HepG2 (cell line): ENCODE results near the gene ALG8. TPM values are rescaled to one million over a fixed set of nuclear protein-coding genes. Genes with fewer than 3 reads are reported as not detected.

ENCODE experiments used
- ATAC-seq: fragments of 200-7000 bp; cut with Tn5 transposase; 3 replicates; pipeline ENCODE4 v1.9.1; 2020; ENCODE audit warnings: mild to moderate bottlenecking, moderate library complexity
- BruUV-seq: library from RNA; stranded (reverse); fragments of 400-500 nt; replicated peaks from 2 replicates; lab custom pipeline; 2021; lab: Mats Ljungman, UMichigan
- CTCF ChIA-PET: fragments of 300-600 bp; formaldehyde crosslinking; extraction: SDS; loops from one replicate; lab custom pipeline; 2021; ENCODE audit warnings: low total read pairs, inconsistent platforms, low intra/inter-chr PET ratio; lab: Yijun Ruan, JAX
- POLR2A ChIA-PET: fragments of 350-600 bp; sonication (Branson Sonifier 250); formaldehyde crosslinking; loops from one replicate; lab custom pipeline; 2020; ENCODE audit warnings: antibody characterized with exemption, inconsistent platforms; lab: Yijun Ruan, JAX
- DNase-seq: peaks from one replicate; pipeline ENCODE4 v3.0.0-alpha.2; 2015; ENCODE audit warnings: low spot score
- FAIRE-seq: peaks from 3 replicates; lab custom pipeline; 2011; peaks lifted over from hg19 to GRCh38; lab: Jason Lieb, UNC
- H2AFZ ChIP-seq: one replicate; pipeline ENCODE4 v1.6.1; 2011; ENCODE audit warnings: low read length, inconsistent platforms
- H3K27ac ChIP-seq: fragments of 300-600 bp; 3 replicates; pipeline ENCODE4 v1.8.0; 2011; ENCODE audit warnings: mixed run types, mild to moderate bottlenecking, mixed read lengths, low read length, inconsistent platforms; ENCODE audit not compliant: insufficient read depth; ENCODE audit errors: extremely low read length
- H3K27me3 ChIP-seq, 2 experiments: fragments of 200-600 bp in 1 of 2; 2 replicates in 1 of 2; 3 replicates in 1 of 2; pipeline versions ENCODE4 v1.6.0 to v1.8.0; 2011; ENCODE audit warnings: low read length in 2 of 2, mild to moderate bottlenecking in 2 of 2, moderate library complexity in 2 of 2, inconsistent platforms in 1 of 2; ENCODE audit not compliant: insufficient read depth in 2 of 2, control insufficient read depth in 1 of 2
- H3K36me3 ChIP-seq, 2 experiments: fragments of 200-600 bp in 1 of 2; replicated peaks in 1 of 2; 2 replicates in 1 of 2; 3 replicates in 1 of 2; pipeline versions ENCODE4 v1.5.1 to v1.8.0; 2011; ENCODE audit warnings: low read length in 2 of 2, inconsistent platforms in 1 of 2; ENCODE audit not compliant: insufficient read depth in 2 of 2, control insufficient read depth in 1 of 2
- H3K4me1 ChIP-seq: 2 replicates; pipeline ENCODE4 v1.5.1; 2012; ENCODE audit warnings: low read length, inconsistent platforms; ENCODE audit not compliant: insufficient read depth
- H3K4me2 ChIP-seq: 2 replicates; pipeline ENCODE4 v1.6.0; 2011; ENCODE audit warnings: low read depth, low read length, inconsistent platforms
- H3K4me3 ChIP-seq, 3 experiments: fragments of 200-600 bp in 1 of 3; sonication (generic), shearing (Covaris generic) in 1 of 3; replicated peaks in 1 of 3; 2 replicates each; pipeline ENCODE4 v1.5.1; 2011 to 2016; ENCODE audit warnings: low read length in 3 of 3, inconsistent platforms in 2 of 3, low read depth in 2 of 3, mild to moderate bottlenecking in 2 of 3, control low read depth in 1 of 3, mixed read lengths in 1 of 3; ENCODE audit not compliant: insufficient read depth in 1 of 3
- H3K79me2 ChIP-seq: one replicate; pipeline ENCODE4 v1.6.1; 2011; ENCODE audit warnings: low read length, inconsistent platforms; ENCODE audit not compliant: insufficient read depth
- H3K9ac ChIP-seq: 2 replicates; pipeline ENCODE4 v1.6.0; 2011; ENCODE audit warnings: mild to moderate bottlenecking, low read depth, low read length, inconsistent platforms; ENCODE audit not compliant: insufficient read depth
- H3K9me3 ChIP-seq: 2 replicates; pipeline ENCODE4 v1.5.1; 2012; ENCODE audit warnings: mild to moderate bottlenecking, low read length
- H4K20me1 ChIP-seq: 2 replicates; pipeline ENCODE4 v1.6.0; 2011; ENCODE audit warnings: inconsistent platforms, mild to moderate bottlenecking, low read length, moderate library complexity; ENCODE audit not compliant: insufficient read depth
- CCAR2 ChIP-seq: fragments of 200-400 bp; formaldehyde crosslinking; optimal IDR thresholded peaks from 2 replicates; pipeline ENCODE3; 2018; ENCODE audit warnings: low read depth, mild to moderate bottlenecking, low read length, moderate library complexity
- EZH2 ChIP-seq: conservative IDR thresholded peaks from 2 replicates; pipeline ENCODE4 v1.6.1; 2012; ENCODE audit warnings: mild to moderate bottlenecking, low read depth, low read length, moderate library complexity
- HCFC1 ChIP-seq: fragments of 150-350 bp; IDR thresholded peaks from 2 replicates; pipeline ENCODE4 v1.6.1; 2014; ENCODE audit warnings: low read depth, low read length
- HMGXB3 ChIP-seq: sonication (generic); formaldehyde crosslinking; IDR thresholded peaks from 2 replicates; pipeline ENCODE4 v1.4.0; 2020; ENCODE audit warnings: missing genetic modification reagents, borderline replicate concordance
- PATZ1 ChIP-seq: sonication (generic); formaldehyde crosslinking; IDR thresholded peaks from 2 replicates; pipeline ENCODE4 v1.4.0; 2020; ENCODE audit warnings: missing genetic modification reagents
- PRDM10 ChIP-seq: sonication (generic); formaldehyde crosslinking; IDR thresholded peaks from 2 replicates; pipeline ENCODE4 v1.4.0; 2020; ENCODE audit warnings: low read depth, missing genetic modification reagents
- TP53 ChIP-seq: sonication (generic); formaldehyde crosslinking; conservative IDR thresholded peaks from 2 replicates; pipeline ENCODE4 v1.4.0; 2020; ENCODE audit warnings: missing genetic modification reagents
- XBP1 ChIP-seq: sonication (generic); formaldehyde crosslinking; IDR thresholded peaks from 2 replicates; pipeline ENCODE4 v1.5.0; 2020; ENCODE audit warnings: missing genetic modification reagents
- ZNF12 ChIP-seq: sonication (generic); formaldehyde crosslinking; IDR thresholded peaks from 2 replicates; pipeline ENCODE4 v1.5.0; 2020; ENCODE audit warnings: missing genetic modification reagents
- ZNF124 ChIP-seq: sonication (generic); formaldehyde crosslinking; IDR thresholded peaks from 2 replicates; pipeline ENCODE4 v1.4.0; 2020; ENCODE audit warnings: missing genetic modification reagents
- ZNF333 ChIP-seq: sonication (generic); formaldehyde crosslinking; IDR thresholded peaks from 2 replicates; pipeline ENCODE4 v1.4.0; 2020; ENCODE audit warnings: mild to moderate bottlenecking, missing genetic modification reagents, borderline replicate concordance
- ZNF441 ChIP-seq: sonication (generic); formaldehyde crosslinking; IDR thresholded peaks from 2 replicates; pipeline ENCODE4 v1.7.0; 2021; ENCODE audit warnings: missing genetic modification reagents, borderline replicate concordance
- ZNF556 ChIP-seq: sonication (generic); formaldehyde crosslinking; IDR thresholded peaks from 2 replicates; pipeline ENCODE4 v1.4.0; 2020; ENCODE audit warnings: mild to moderate bottlenecking, missing genetic modification reagents, borderline replicate concordance
- ZNF660 ChIP-seq: sonication (generic); formaldehyde crosslinking; IDR thresholded peaks from 2 replicates; pipeline ENCODE4 v1.5.1; 2020; ENCODE audit warnings: mild to moderate bottlenecking, low read depth, missing genetic modification reagents, borderline replicate concordance
- WGBS: methylation state at CpG from one replicate; pipeline ENCODE4 v1.1.6; 2017; ENCODE audit warnings: low lambda C conversion rate; 5-methylcytosine and 5-hydroxymethylcytosine counted together
- in situ Hi-C: cut with HindIII; loops from 2 replicates; pipeline ENCODE4 v1.10.0; 2017; ENCODE audit warnings: low pct_unique_long_range_greater_than_20kb; ENCODE audit not compliant: extremely low pct_ligation_motif_present
- intact Hi-C: fragments of 100-400 bp; cut with micrococcal nuclease; formaldehyde crosslinking; loops from one replicate; pipeline ENCODE4 v1.10.0; 2022; ENCODE audit not compliant: unreplicated experiment
- polyA plus RNA-seq, 8 experiments: library from polyadenylated mRNA; depleted of rRNA in 3 of 8; stranded (reverse) in 7 of 8; unstranded in 1 of 8; fragments of >200 nt; fragmentation: Illumina TruSeq in 4 of 8; extraction: Trizol in 4 of 8; gene quantifications; 2 replicates each; pipeline versions ENCODE4 v1.2.1 to v1.2.3, GENCODE V29; 2011 to 2016; ENCODE audit warnings: low read depth in 4 of 8, missing spikeins in 1 of 8, mixed read lengths in 1 of 8; ENCODE audit not compliant: insufficient read depth in 1 of 8
- total RNA-seq, 5 experiments: library from RNA; depleted of rRNA; stranded (reverse); fragments of >200 nt; fragmentation: Illumina TruSeq; extraction: Trizol; gene quantifications; 2 replicates each; pipeline ENCODE4 v1.2.3, GENCODE V29; 2016; ENCODE audit warnings: low read depth in 1 of 5

Gene ALG8
- total and polyA plus RNA-seq, 2 of the 13 experiments (the other 11 are each of a cell fraction or from before 2014, with no cell fraction given): 75.8 to 88.0 TPM

- ChIA-PET POLR2A (no interaction called here), CTCF (no interaction called here)
- FAIRE-seq (no peak), DNase-seq (no peak), ATAC-seq (no peak)
- Histone ChIP-seq H2AFZ (no peak overlapping the region), H3K27me3 (no peaks in the 10 kb centered on the region), H3K4me2 (no peak overlapping the region), H4K20me1 (no peaks in the 10 kb centered on the region; the same call in 1 of the 2 replicates), H3K27ac (no peak overlapping the region), H3K4me1 (peaks cover 53% of the 10 kb centered on the region), H3K9me3 (no peaks in the 10 kb centered on the region), H3K79me2 (no peaks in the 10 kb centered on the region), H3K36me3 (no peaks in the 10 kb centered on the region), H3K9ac (no peak overlapping the region), H3K4me3 (no peak overlapping the region)
- intact Hi-C loops: no loop called here
- in situ Hi-C loops: no loop called here
- WGBS: 91% methylated on average over 5 of the region's 6 CpGs
- BruUV-seq: no TSS peak
- no peak for TF ChIP-seq ZNF333 (CRISPR knock-in tag)
- TF ChIP-seq ZNF124 (CRISPR knock-in tag): no peak
- no peak for TF ChIP-seq XBP1
- no peak for TF ChIP-seq HMGXB3 (CRISPR knock-in tag)
- TF ChIP-seq TP53 (CRISPR knock-in tag): no peak
- TF ChIP-seq CCAR2: no peak
- no peak for TF ChIP-seq ZNF12 (CRISPR knock-in tag)
- TF ChIP-seq PATZ1: no peak
- no peak for TF ChIP-seq ZNF556
- TF ChIP-seq ZNF660 (CRISPR knock-in tag): no peak
- no peak for TF ChIP-seq EZH2
- TF ChIP-seq ZNF441 (CRISPR knock-in tag): no peak
- no peak for TF ChIP-seq PRDM10
- TF ChIP-seq HCFC1: no peak
Measured at GRCh38 chr11:78166855-78167469, 27.5 kb upstream of the ALG8 start.
